ENCODE results near the gene NOD1.

DNA sequence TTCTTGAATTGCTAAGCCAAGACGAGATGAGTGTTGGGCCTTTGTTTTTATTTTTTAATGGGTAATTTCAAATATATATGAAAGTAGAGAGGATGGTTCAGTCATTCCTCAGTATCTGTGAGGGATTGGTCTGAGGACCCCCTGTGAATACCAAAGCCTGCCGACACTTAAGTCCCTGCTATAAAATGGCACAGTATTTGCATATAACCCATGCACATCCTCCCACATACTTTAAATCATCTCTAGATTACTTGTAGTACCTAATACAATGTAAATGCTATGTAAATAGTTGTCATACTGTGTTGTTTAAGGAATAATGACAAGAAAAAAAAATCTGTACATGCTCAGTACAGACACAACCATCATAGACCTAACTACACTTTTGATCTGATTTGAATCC is 73.4 kb downstream of the NOD1 start:
- TF ChIP-seq POLR2A (IDR thresholded peaks at IDR 0.05; ENCODE audit: low read depth, low read length) (no peak), POLR2AphosphoS5 (IDR thresholded peaks at IDR 0.05; ENCODE audit: low read depth, low read length) (no peak)
